GM18519 (cell line): ENCODE data around the gene AATF.
"Not testable (repeated sequence)": the region's sequence is repeated elsewhere in the genome, so short reads cannot be mapped to it uniquely, and the experiment has no call there.

Experiments
- ATAC-seq: cut with Tn5 transposase; IDR thresholded peaks from one replicate; pipeline ENCODE4 v1.9.1; 2021; ENCODE audit warnings: mild to moderate bottlenecking, moderate library complexity; ENCODE audit not compliant: unreplicated experiment, low FRiP score

Gene AATF

DNA sequence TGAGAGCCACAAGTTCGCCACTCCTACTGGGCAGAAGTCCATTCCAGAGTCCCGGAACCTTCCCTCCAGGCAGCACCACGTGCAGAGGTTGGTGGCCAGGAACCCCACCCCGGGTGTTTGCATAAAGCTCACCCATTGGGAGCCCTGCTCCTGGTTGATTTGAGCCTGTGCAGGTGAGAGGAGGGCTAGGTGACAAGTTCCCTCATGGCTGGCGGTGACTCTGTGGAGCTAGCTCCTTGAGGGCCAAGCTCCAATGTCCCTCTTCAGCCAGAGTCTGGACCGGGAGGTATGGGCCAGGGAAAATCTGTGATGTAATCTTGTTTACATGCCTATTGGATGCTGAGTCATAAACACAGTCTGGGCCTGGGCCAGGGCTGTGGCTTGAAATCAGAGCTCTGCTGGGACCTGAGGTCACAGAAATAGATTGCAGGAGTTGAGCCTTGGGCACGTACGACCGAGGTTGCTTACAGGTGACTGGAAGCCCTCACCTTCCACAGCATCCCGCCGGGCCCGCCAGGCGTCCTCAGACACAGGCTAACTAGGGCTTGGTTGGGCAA is 118.9 kb downstream of the AATF start:
- no peak for ATAC-seq

DNA sequence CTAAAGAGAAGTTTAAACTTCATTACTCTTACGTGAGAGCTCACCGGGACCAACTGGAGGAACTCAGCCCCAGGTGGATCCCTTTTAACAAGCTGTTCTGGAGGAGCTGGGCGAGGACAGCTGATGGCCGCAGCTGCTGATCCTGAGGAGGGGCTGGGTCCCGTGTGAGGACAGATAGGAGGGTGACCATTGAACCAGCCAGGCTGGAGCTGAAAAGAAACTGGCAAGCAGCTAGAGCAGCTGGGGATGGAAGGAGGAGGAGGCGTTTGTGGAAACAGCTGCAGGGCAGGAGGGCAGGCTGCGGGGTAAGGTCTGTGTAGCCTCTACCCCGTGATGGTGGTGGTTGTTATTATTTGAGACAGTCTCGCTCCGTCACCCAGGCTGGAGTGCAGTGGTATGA is 119.5 kb downstream of the AATF start:
- ATAC-seq: no peak

DNA sequence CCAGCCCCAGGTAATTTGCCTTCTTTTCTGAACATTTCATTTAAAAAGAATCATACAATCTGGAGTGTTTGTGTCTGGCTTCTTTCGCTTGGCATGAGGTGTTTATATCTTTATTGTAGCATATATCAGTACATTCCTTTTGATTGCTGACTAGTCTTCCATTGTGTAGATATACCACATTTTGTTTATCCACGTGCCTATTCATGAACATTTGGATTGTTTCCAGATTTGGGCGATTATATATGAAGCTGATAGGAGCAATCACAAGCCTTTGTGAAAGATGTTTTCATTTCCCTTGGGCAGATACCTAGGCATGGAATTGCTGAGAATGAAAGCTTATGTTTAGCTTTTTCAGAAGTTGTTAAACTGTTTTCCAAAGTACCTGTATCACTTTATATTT is 120.3 kb downstream of the AATF start:
- no peak for ATAC-seq

DNA sequence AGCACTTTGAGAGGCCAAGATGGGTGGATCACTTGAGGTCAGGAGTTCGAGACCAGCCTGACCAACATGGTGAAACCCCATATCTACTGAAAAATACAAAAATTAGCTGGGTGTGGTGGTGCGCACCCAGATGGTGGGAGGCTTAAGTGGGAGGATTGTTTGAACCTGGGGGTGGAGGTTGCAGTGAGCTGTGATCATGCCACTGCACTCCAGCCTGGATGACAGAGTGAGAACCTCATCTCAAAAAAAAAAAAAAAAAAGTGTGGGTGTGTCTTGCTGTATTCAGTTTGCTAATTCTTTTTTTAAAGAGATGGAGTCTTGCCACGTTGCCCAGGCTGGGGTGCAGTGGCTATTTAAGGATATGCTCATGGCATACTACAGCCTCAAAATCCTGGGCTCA is 124.7 kb downstream of the AATF start:
- ATAC-seq: not testable (repeated sequence)

DNA sequence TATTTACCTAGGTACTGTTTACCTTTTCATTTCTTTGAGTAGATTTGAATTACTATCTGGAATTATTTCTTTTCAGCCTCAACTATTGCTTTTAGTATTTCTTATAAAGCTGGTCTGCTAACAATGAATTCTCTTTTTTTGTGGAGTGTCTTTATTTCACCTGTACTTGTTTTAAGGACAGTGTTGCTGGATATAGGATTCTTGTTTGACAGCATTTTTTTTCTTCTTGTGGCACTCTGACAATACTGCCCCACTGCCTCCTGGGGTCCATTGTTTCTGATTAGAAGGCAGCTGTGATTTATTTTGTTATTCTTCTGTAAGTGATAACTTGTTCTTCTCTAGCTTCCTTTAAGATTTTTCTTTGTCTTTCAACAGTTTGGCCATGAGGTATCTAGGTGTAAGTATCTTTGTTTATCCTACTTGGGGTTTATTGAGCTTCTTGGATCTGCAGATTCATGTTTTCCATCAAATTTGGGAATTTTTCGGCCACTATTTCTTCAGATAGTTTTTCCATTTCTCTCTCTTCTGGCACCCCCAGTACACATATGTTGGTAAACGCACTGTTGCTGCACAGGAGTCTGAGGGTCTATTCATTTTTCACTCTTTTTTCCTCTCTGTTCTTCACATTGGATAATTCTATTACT is 130.4 kb downstream of the AATF start:
- no peak for ATAC-seq

DNA sequence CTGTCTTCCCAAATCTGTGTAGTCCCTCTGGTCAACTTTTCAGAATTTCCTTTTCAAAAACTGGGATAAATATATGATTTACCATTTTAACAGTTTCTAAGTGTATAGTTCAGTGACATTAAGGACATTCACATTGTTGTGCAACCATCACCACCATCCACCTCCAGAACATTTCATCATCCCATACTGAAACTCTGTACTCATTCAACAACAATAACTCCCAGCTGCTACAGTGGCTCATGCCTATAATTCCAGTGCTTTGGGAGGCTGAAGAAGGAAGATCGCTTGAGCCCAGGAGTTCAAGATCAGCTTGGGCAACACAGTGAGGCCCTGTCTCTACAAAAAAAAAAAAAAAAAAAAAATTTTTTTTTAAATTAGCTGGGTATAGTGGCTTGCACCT is 131.0 kb downstream of the AATF start:
- no peak for ATAC-seq

DNA sequence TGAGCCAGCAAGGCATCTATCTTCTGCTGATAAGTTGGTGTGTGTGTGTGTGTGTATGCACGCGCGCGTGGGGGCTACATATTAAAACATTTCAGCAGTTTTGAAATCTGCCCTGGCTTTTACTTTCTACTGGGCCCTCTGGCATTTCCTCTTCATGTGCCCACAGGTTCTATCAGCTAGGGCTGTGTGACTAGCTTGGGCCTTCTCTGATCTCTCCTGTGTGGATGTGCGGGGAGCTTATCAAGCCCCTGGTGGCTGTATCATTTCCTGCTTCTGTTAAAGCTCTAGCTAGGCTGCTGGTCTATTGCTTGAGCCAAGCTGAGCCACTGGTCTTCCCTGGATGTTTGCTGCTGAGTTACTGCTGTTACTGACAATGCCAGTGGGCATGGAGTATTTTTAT is 132.5 kb downstream of the AATF start:
- no peak for ATAC-seq

DNA sequence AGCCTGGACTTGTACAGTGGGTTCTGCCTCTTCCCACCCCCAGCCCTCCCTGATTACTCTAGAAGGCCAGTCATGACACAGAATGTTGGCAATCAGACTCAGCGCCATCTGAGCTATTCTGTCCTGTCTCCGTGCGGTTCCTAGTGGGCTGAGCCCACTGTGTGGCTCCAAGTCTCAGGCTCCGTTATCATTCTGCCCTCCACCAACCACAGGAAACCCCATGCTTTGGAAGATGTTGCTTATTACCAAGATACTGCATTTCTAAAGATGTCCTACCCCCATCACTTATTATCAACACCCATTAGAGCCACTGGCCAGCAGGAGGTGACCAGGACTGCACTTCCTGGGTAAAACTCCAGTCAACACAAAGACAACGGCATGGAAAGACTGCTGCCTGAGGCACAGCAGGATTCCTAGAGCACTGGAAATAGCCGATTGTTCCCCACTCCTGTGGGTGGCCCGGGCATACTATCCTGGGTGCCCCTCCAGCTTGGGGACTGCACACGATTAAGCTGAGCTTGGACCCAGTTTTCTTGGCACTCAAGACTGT is 133.6 kb downstream of the AATF start:
- no peak for ATAC-seq

DNA sequence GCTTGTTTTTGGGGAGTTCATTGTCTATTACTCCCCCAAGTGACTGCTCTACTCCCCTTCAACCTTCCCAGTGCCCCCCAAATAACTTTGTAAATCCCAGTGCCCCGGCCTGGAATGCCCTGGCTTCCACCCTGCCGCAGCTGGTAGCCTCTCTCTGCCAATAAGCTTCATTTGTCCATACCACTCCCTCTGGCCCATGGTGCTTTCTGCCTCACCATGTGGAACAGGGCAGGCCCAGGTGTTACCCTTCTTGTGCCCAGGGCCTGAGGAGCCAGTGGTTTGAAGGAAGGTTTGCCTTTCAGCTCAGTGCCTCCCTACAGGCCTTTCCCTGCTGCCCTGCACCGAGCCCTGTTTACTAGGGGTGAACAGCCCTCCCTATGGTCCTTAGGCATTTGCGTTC is 134.2 kb downstream of the AATF start:
- ATAC-seq: no peak

DNA sequence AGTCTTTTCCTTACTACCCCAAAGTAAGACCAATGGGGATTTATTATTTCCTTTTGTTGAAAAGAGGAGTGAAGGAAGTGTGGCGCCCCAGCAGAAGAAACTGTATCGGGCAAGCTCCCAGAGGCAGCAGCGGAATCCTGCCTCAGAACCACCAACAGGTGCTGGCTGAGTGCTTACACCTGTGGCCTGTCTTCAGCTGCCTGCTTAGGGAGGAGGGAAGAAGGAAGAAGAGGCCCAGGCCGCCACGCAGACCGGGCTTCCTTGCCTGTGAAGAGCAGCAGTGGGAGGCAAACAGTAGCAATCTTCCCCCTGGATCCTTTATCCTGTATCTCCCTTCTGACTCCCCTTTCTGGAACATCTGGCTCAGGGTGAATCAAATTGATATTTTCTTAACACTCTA is 134.7 kb downstream of the AATF start:
- no peak for ATAC-seq

DNA sequence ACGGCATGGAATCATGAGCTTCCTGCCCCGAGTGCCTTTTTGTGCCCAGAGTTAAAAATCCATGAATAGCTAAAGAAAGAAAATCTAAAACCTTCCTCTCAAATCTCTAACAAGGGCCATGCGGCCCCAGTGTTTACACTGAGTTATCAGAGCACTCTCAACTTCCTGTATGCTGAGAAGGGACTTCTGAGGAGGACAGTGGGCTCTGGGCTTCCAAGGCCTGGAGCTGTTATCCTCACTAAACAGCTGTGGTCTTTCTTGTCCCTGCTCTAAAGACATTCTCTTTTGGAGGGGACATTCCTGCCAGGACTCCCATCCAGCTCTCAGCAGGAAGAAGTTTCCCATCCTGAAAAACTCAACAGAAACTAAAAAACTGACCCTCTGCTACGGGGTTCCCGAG is 135.6 kb downstream of the AATF start:
- ATAC-seq: no peak

DNA sequence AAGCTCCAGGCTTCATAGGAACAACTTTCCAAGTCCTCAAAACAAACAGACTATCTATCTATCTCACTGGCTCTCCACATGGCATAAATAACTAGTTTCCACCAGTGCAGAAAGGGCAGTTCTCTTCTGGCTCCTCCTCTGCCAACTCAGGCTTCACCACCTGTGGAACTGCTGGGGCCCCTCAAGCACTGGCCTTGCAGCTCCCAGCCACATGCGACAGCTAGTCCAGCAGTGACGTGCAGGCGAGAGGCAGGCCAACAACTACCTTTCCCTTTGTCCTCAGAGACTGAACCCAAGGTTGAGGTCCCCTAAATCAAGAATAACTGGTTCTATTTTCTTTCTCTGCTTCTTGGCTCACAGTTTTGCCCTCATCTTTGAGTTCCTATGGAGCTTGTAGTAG is 137.6 kb downstream of the AATF start:
- ATAC-seq: no peak

DNA sequence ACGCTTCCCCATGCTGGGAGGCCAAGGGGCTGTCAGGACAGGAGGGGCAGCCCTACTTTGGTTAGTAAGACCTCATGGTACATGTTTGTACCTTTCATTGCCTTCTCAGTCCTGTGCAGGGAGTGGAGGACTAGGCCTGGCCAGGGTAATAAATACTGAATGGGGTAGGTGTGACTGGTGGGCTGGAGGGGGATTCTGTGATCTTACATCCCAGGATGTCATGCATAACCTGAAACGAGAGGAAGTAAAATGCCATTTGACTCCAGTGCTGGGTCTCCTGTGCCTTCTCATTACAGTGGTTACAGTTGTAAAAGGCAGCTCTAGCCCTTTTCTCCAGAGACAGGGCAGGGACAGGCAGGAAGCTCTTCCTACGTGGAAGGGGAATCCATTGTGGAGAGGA is 138.2 kb downstream of the AATF start:
- no peak for ATAC-seq

DNA sequence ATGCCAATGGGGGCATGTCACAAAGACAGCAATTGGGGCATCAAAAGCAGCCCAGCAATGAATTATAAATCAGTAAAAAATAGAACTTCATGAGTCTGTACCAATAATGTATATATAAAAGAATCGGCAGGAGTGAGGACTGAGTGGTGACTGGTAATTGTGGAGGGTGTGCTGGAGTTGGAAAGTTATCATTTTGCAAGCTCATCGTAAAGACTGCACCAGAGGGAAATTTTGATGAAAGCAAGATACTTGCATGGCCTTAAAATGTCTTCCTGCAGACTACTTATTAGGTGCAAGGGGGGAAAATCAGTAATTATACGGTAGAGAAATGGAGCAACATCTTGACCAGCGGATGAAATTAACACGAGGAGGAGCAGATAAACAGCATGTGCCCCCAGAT is 138.9 kb downstream of the AATF start:
- no peak for ATAC-seq

DNA sequence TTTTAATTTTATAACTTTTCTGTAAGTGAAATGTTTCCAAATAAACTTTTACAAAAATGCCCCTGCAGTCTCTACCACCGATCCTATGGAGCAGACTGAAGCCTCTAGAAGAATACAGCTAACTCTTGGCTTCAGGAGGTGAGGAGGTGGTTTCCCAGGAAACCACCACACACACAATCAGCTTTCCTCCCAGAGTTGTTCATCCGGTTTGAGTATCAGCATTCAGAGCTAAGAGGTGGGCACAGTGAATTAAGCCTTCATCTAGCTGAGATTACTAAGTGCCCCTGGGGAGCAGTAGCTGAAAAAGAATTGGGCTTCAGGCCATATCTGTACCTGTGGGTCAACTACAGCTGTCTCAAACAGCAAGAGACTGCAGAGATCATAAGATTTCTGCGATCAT is 139.7 kb downstream of the AATF start:
- no peak for ATAC-seq

DNA sequence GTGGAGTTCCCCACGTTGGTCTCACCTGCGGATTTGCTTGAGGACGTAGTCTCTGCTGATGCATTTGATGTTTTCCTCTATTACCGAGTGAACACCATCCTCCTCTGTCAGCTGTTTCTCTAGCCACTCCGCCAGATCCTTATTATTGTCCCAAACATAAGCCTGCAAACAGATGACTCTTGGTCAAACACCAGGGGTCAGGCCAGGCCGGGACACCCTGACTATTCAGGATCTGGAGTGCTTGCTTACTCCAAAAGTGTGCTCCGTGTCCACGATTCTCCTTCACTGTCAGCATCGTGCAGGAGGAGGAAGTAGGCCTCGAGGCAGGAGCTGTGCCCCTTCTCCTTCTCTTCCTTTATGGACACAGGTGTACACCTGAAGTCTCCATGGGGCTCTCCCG is 140.2 kb downstream of the AATF start:
- no peak for ATAC-seq

DNA sequence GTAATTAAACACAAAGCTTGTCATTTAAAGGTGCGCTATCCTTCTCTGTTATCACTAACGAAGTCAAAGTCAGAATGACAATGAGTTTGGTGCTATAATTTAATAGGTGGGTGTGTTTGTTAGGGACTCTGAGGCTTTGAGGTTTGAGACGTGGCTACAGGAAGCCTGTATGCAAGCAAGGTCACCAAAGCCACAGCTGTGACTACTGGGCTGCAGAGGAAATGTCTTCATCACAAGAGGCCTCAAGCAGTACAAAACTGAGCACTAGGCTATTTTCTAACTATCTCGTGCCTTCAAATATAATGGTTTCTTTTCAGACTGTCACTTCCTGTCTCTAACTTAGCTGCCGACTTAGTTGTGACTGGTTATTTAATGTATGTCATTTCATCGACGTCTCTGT is 141.2 kb downstream of the AATF start:
- no peak for ATAC-seq

DNA sequence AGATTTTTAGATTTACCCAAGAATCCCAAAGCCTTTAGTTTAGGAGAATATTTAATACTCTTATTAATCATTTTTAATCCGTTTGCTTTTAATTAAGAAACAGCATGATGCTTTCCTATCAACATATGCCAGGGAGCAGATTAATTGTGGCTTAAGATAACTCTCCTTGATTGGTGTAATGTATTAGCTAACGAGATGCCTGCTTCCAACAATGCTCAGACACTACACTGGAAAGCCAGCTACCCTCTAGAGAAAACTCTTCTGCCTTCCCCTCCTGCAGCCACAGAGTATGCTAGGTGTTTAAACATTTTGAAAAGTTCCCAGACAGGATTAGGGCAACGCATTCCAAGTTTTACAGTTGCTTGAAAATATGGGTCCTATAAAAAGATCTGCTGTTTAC is 142.2 kb downstream of the AATF start:
- ATAC-seq: no peak

DNA sequence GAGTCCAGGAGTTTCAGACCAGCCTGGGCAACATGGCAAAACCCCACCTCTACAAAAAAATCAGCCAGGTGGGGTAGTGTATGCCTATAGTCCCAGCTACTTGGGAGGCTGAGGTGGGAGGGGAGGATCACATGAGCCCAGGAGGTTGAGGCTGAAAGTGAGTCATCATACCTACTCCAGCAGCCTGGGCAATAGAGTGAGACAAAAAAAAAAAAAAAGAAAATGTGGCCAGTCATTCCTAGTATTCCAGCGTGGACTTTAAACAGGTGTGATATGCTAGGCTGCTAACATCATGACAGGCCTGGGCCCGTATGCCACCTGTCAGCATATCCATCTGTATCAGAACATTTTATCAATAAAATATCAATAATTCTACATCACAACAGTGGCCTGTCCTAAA is 143.3 kb downstream of the AATF start:
- ATAC-seq: no peak

DNA sequence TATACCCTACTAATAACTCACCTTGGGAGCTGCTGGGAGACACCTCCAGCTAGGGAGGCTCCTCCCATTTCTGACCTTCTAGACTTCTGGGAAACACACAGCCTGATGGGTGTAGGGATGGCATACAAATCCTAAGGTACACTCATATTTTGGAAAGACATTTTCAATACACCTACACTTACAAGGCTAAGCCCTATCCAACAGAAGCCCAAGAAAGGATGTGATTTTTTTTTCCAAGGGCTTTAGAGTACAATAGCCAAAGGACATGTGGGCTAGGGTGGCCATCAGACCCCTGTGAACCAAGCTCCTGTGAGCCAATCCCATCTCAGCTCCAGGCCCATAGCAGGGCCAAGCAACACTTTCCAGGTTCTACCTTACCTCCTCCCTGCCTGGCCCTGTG is 143.9 kb downstream of the AATF start:
- ATAC-seq: no peak

DNA sequence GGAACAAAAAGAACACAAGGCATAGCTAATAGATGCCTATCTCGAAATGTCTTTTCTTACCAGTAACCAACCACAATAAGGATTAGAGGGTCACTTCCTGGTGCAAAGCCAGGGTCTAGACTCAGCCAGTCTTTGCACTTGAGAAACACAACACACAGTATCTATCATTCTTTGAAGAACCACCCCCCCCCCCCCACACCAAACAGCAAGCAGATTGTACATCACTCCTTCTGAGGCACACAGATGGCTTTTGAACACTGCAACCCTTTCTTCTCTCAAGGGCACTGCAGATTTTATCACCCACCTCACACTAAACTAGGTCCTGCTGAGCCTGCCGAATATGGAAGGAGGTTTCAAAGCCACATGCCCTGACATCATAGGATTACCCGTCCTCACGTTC is 145.6 kb downstream of the AATF start:
- no peak for ATAC-seq

DNA sequence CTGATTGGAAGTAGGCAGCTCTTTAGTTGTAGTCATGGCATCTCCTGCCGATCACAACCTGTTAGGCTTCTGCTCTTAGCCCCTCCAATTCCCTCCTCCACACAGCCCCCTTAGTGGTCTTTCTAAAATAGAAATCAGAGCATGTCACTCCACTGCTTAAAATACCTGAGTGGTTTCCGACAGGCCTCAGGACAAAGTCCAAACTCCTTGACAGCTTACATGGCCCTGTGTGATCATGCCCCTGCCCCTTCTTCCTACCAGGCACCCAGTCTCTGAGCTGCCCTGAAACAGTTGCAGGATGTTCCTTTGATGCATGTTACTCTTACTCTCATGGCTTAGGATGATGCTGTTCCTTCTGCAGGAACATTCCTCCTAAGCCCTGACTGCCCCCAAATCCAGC is 147.3 kb downstream of the AATF start:
- no peak for ATAC-seq

DNA sequence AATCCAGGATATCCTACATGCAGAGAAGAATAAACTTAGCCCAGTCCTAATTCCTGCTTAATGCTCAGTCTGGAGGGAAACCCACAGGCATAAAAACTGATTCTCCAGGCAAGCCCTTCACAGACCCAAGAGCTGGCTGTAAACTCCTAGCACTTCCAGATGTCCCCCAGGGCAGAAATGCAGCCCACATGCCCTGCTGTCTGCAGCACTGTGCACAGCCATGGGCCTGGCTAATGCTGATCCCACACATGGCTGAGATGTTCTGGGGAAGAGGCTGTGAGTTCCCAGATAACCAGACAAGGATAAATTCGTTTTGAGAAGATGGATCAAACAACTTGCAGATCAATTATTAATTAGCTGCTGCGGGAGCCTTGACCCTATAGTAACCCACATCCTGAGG is 148.4 kb downstream of the AATF start:
- ATAC-seq: no peak
